Fibroblast of skin of left biceps (primary cell): ENCODE measurements around the gene MACF1.
A peak's percentile ranks its signal among the peaks of the same experiment; 100 is the strongest.

Experiments
- DNase-seq, 2 experiments: peaks; one replicate each; pipeline ENCODE4 v3.0.0-alpha.2; 2013; ENCODE audit warnings: low read depth in 2 of 2

The MACF1 gene

DNA sequence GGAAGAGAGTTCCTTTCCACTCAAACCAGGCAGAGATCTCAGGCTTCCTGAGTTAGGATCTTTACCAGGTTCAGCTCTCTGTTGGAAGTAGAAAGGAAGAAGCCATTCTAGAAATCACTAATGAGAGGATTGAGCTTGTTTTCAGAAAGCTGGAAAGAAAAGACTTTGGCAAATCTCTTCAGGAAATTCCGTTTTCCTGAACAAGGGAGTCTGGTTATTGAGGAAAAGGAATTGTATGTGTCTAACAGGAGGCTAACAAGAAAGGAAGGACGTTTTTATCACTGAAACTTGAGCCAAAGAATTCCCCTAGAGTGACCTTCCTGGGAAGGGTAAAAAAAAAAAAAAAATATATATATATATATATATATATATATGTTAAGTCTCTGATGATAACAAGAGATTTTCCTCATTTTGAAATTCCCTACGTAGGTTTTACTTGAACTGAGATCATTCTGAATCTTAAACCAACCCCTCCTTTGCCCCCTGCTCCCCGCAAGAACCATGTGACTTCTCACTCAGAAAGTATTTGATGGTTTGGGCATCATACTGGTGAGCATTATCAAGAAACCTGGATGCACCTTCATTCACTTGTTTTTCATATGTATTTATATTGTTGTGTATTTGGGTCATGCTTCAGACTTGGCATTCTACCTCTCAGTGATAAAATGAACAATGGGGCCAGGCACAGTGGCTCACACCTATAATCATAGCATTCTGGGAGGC is 188.5 kb downstream of the MACF1 start:
- DNase-seq, result no peak

DNA sequence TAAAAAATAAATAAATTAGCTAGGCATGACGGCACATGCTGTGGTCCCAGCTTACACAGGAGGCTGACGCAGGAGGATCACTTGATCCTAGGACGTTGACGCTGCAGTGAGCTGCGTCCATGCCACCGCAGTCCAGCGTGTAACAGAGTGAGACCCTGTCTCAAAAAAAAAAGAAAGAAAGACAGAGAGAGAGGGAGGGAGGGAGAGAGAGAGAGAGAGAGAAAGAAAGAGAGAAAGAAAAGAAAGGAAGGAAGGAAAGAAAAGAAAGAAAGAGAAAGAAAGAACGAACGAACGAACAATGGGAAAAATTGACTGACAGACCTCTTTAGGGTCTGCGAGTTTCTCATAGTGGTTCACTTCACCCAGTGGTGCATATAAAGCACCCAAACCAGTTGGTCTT is 189.2 kb downstream of the MACF1 start:
- DNase-seq, result no peak

DNA sequence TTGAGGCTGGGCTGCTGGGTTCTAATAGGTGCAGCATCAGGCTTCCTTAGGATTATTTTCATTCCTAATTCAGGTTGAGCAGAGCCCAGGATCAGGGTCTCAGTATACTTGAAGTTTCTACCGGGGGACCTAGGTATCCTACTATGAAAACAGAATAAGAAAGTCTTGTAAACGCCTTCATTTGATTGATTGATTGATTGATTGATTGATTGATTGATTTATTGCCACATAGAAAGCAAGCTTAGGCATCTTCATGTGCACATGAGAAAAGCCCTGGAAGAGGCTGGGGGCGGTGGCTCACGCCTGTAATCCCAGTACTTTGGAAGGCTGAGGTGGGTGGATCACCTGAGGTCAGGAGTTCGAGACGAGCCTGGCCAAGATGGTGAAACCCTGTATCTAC is 189.6 kb downstream of the MACF1 start:
- no peak for DNase-seq

DNA sequence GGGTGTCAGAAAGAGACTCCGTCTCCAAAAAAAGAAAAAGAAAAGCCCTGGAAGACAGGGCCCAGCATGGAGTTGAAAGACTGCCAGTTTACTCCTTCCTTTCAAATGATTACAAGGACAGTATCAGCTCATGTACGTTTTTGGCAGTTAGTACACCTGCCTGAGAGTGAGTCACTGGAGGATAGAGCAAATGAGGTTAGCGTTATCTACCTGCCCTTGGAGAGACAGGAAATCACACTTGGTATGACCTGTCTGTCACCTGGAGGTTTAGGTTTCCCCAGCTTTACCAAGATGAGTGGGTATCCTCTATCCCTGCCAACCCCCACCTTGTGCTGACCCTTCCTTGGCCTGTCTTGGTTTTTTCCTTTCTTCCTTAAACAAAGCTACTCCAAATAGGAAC is 190.1 kb downstream of the MACF1 start:
- no peak for DNase-seq

DNA sequence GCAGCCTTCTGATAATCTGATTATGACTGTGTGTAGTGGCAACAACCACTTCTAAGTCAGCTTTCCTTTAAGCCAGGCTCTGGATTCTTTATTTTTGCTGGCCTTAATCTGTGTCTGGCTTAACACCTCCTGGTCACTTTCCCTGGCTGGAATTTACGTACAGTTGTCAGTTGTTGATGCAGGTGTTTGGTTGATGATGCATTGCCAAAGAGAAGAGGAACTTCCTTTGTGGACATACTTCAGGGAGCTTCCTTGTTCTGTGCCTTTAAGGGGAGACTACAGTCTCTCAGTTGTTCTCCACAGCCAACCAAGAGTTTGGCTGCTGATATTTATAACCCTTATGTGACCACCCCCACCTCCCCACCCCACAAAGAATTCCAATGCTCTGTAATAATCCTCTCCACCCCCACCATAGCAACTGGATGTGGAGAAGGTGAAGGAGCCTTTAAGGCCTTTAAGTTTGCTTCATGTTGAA is 190.9 kb downstream of the MACF1 start:
- peak; percentile 78 to 81 for DNase-seq

DNA sequence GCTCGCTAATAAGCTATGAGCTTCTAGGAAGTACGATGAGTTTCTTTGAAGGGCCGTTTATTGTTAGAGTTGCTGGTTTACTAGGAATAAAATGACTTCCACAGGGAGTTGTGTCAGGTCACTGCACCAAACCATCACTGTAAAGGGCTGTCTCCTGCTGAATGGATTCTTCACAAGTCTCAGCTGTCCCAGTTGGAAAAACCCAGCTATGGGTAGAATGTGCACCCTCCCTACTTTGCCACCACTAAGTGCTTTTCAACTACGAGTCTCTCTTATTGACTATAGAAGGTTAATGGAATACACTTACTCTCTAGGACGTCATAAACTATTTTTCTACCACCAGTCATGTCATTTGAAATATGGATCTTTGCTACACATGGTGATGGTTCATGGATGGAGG is 192.2 kb downstream of the MACF1 start:
- no peak for DNase-seq

DNA sequence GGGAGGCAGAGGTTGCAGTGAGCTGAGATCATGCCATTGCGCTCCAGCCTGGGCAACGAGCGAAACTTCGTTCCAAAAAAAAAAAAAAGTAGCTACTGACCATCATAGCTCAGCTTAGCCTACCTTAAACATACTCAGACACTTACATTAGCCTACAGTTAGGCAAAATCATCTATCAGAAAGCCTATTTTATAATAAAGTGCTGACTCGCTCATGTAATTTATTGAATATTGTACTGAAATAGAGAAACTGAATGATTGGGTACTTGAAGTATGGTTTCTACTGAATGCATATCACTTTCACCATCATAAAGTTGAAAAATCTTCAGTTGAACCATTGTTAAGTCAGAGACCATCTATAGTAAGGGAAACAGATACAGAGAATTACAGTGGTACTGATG is 193.0 kb downstream of the MACF1 start:
- no peak for DNase-seq

DNA sequence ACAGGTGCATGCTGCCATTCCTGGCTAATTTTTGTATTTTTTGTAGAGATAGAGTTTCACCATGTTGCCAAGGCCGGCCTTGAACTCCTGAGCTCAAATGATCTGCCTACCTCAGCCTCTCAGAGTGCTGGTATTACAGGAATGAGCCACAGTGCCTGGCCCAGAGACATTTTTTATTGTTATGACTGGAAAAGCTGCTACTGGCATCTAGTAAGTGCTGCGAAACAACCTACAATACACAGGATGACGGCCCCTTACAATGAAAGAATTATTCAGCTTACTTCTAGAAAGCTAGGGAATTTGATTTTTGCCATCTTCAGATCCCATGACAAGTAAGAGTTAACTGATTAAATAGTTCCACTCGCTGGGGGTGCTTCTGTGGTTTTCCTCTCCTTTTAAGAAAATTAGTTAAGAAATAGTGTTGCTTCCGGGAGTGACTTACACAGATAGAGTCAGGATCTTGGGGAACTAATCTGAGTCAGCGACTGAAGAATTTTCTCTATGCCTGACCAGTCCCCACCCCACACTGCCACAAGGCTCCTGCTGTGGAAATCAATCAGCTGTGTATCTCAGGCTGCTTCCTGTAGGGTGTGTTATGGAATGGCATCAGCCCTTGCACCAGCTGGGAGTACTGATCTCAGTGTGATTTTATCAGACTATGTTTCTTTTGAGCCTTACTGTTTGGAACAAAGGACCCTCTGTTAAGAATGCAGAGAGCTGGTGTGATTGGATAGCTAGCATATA is 194.0 kb downstream of the MACF1 start:
- DNase-seq, result peak; percentile 91 to 93

DNA sequence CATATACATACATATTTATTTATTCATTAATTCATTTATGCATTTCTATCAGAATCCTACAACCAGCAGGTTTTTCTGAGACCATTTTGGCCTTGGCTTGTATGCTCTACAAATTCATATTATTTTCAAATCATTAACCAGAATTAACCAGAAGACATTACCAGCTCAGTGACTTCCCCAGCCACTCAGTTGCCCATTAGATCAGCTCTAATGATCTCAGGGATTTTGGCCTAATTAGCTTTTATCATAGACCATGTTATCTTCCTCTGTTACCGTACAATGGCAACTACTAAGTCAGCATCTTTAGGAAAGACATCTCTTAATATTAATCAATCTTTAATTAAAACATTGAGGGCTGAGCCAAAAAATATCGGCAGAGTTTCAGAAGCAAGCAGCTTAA is 196.6 kb downstream of the MACF1 start:
- no peak for DNase-seq

DNA sequence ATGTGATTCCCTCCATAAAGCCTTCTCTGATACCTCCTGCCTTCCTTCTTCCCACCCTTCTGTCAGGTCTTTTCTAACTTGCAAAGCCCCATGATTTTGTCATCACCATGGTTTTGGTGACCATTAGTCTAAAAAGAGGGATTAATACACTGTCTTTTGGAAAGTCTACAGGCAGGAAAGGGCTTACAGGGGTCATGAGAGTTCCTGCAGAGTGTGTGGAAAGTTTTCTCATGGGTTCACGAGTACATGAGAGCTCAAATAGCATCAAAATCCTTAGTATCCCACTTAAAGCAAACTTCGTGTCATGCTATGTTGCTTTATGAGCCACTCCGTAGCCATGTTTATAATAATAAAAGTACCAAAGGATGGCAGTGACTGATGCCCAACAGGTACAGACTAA is 200.4 kb downstream of the MACF1 start:
- no peak for DNase-seq

DNA sequence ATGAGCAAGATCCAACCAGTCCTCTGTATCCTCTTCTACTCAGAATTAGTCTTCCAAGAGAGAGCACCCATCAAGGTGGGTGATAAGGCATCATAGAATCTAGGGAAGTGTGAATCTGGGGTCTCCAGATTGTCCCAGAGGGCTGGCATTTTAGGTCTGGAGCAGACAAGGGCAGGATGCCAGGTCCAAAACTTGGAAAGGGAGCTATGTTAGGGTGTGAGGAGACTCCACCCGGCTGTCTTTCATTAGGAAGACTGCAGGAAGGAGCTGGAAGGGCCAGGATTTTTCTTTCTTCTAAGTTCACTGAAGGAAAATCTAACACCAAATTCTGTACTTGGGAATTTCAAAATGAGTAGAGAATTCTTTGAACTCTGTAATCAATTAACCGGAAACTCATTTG is 200.9 kb downstream of the MACF1 start:
- DNase-seq, result no peak

DNA sequence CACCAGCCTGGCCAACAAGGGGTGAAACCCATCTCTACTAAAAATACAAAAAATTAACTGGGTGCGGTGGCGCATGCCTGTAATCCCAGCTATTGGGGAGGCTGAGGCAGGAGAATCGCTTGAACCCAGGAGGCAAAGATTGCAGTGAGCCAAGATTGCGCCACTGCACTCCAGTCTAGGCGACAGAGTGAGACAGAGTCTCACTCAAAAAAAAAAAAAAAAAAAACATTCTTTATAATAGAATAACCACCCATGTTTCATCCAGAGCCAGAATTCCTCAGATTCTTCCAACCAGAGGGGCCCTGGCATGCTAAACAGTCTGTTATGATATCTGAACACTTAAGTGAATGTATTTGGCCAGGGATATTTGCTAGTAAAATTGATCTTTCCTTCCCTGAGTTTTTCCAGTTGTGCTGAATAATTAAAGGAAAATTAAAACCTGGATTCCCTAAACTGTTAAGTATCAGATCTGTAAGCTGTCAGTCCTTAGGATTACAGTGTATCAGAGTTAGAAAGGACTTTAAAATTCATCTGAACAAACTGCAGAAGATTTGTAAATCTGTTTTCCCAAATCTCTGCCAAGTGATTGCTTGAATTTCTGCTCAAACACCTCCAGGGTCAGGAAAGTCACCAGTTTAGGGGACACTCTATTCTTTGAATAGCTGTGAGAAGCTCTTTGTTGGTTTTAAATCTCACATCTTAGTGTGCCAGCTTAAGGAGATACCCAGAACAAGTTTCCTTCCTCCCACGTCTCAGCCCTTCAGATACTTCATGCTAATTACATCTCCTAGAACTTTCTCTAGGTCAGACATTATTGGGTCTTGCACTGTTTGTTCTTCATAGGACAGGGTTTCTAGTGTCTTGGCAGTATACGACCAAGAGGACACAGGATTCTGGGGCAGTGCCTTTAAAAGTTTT is 202.3 kb downstream of the MACF1 start:
- DNase-seq, result peak; percentile 57 to 65

DNA sequence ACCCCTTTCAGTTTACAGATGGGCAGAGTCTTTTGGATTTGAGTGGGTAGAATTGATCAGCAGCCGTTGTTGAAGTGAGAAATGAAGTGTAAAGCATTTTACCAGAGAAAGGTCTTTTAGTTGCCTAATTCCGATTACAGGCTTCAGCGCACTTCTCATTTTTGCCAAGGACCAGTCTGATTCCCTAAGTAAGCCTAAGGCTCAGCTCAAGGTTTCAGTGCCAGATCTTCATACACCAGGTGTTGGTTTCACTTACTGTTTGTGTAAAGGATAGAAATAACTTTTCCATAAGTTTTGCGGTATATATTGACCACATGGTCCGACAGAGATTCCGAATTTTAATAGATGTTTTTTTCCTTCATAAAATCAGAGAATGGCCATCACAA is 203.0 kb downstream of the MACF1 start:
- no peak for DNase-seq

DNA sequence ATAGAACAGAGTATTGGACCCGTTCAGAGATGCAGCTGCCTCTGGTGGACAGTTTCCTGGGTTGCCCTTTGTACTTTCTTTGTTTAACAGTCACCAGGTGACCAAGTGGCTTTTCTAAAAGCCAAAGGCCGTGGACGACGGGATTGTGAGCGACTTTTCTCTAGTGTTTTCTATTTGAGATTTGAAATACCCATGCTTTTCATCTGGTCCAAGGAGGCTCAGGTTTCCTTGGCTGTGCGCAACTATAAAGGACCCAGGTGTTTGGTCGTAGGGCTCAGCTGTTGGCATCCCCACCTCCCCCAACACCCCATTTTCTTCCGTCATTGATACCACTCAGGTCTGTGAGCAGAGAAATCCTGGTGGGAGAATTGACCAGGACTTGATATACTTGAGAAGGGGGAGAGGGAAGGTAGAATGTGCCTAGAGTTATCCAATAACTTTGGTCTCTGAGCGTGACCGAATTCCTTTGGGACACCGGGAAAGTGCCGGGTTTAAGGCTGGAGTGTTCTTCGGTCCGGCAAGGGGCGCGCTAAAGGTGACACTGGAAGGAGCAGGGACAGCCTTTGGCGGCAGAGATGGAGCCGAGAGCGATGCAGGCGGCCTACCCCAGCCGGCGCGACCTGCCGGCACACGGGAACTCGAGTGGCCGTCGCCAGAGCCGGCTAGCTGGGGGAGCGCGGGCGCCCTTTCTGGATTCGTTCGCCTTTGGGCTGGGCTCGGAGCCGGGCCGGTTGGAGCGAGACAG is 203.6 kb downstream of the MACF1 start:
- DNase-seq, result no peak

DNA sequence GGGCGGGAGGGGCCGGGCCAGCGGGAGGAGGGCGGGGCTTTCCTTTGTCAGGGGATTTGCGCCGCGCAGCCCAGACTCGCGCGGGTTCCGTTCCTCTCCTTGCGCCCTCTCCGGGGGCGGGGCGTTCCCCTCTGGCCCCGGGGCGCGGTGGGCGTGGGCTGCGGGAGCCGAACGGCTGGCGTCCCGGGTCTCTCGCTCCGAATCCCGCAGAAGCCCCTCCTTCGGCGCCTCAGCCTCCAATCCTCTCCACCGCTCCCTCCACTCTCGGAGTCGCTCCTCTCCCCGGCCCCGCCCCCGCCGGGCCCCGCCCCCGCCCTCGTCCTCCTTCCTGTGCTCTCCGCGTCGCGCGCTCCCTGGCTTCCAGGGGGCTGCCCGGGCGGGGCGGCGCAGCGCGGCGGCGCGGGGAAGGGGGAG is 204.2 kb downstream of the MACF1 start:
- peak; percentile 90 to 92 for DNase-seq

DNA sequence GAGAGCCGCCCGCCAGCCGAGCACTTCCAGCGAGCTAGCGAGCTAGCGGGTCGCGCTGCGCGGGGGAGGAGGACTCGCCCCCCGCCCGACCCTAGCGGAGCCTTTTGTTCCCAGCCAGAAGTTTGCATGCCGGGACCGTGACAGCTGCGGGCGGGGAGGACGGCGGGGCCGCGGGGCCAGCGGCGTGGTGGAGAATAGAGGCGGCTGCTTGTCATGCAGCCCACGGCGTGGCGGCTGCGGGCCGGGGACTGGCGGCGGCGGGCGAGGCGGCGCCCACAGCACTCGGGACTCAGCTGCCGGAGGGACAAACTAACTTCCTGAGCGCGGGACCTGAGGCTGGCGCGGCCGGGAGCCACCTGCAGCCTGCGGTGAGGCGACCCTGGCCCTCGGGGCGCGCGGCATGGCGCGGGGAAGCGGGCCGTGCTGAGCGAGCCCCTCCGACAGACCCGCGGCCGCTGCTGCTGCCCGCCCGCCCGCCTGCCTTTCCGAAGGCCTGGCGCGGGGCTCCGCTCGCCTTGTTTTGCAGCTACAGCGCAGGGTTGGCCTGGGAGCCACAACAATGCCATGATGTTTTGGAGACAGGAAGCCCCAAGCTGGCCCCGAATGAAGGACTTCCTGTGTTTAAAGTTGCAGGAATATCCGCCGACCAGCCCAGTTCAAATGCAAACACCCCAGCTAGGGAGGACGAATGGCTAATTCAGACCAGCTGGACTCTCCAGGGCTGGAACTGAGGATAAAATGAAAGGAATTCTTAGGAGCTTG is 204.7 kb downstream of the MACF1 start:
- DNase-seq, result no peak

DNA sequence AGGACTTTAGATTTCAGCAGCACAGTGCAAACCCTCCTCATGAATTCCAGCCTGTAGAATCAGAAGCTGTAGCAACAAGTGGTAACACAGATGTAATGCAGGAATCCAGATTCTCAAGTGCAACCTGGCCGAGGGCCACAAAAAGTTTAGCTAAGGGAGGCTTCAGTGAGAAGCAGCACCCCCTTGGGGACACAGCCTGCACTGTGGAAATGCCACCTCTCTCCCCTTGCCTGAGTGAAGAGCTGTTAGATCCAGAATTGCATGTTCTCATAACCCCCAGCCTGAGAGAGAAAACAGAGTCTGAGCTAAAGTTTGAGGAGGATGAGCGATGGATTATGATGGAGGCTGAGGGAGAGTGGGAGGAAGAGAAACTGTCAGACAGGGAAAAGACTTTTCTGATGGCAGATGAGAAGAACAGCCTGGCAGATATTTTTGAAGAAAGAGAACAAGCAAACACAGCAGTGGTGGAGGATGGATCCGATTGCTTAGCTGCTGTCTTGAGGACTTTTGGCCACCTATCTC is 206.5 kb downstream of the MACF1 start:
- DNase-seq, result peak; percentile 89 to 90

DNA sequence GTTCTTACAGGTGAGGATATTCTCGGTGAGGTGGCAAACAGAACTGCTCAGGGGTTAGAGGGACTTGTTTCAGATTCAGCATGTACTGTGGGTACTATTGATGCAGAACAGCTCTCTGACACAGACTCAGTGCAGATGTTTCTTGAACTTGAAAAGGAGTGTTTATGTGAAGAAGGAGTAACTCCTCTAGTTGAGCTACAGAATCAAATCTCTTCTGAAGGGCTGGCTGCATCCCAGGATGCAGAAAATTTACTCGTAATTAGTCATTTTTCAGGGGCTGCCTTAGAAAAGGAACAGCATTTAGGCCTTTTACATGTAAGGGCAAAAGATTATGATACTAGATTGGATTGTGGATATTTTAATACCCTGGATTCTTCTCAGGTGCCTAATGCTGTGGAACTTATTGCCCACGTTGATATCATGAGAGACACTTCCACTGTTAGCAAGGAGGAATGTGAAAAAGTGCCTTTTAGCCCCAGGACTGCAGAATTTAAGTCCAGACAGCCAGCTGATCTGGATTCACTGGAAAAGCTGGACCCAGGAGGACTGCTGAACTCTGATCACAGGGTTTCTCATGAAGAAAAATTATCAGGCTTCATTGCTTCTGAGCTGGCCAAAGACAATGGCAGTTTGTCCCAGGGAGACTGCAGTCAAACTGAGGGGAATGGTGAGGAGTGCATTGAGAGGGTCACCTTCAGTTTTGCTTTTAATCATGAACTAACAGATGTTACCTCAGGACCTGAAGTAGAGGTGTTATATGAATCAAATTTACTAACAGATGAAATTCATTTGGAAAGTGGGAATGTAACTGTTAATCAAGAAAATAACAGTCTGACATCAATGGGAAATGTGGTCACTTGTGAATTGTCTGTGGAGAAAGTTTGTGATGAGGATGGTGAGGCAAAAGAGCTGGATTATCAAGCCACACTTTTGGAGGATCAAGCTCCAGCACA is 207.3 kb downstream of the MACF1 start:
- DNase-seq, result no peak

DNA sequence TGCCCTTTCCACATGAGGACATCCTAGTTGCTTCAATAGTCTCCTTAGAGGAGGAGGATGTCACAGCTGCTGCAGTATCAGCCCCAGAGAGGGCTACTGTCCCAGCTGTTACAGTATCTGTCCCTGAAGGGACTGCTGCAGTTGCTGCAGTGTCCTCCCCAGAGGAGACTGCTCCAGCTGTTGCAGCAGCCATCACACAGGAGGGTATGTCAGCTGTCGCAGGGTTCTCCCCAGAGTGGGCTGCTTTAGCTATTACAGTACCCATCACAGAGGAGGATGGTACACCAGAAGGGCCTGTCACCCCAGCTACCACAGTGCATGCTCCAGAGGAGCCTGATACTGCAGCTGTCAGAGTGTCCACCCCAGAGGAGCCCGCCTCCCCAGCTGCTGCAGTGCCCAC is 208.4 kb downstream of the MACF1 start:
- DNase-seq, result no peak
